Globus pallidus (tissue), 1 donor: ENCODE measurements around the gene MMP17.

ENCODE experiments used
- DNase-seq: peaks from one replicate; pipeline ENCODE4 v3.0.0-alpha.2; 2015; ENCODE audit warnings: low spot score

The MMP17 gene

DNA sequence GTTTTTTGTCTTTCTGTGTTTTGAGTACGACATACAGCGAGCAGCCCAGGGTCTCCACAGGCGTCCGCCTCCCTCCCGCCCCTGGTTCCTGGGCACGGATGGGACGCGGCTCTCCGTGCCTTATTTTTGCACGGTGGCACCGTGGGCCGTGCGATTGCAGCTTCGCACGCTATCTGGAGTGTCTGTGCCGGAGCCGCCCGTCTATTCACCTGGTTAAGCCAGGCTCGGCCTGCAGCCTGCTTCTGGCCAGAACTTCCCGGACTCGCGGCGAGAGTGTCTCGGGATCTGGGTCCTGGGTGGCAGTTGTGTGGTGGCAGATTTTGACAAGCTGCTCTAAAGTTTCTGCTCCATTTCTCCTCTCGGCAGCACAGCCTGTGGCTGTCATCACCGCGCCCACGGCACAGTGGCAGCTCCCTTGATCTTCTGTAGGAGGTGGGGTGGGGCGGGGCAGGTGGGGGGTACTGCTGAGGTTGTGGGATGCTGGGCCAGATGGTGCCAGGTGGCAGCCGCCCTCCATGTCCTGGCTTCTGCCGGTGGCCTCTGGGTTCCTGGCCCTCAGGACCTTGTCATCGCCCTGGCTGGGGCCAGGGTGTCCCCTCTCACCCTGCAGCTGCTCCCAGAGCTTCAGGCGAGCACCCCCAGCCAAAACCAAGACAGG, 2.9 kb downstream of the MMP17 start:
- no peak for DNase-seq

DNA sequence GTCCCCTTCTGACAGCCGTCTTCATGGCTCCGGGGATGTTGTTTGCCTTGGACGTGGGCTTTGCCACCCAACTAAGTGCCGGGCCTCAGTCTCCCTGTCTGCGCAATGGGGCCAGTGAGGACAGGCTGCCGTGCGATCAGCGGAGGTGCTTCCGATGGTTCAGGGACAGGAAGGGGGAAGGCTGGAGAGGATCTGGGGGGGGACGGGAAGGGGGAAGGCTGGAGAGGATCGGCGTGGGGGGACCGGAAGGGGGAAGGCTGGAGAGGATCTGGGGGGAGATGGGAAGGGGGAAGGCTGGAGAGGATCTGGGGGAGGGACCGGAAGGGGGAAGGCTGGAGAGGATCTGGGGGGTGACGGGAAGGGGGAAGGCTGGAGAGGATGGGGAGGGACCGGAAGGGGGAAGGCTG, 3.4 kb downstream of the MMP17 start:
- peak; percentile 51 for DNase-seq

DNA sequence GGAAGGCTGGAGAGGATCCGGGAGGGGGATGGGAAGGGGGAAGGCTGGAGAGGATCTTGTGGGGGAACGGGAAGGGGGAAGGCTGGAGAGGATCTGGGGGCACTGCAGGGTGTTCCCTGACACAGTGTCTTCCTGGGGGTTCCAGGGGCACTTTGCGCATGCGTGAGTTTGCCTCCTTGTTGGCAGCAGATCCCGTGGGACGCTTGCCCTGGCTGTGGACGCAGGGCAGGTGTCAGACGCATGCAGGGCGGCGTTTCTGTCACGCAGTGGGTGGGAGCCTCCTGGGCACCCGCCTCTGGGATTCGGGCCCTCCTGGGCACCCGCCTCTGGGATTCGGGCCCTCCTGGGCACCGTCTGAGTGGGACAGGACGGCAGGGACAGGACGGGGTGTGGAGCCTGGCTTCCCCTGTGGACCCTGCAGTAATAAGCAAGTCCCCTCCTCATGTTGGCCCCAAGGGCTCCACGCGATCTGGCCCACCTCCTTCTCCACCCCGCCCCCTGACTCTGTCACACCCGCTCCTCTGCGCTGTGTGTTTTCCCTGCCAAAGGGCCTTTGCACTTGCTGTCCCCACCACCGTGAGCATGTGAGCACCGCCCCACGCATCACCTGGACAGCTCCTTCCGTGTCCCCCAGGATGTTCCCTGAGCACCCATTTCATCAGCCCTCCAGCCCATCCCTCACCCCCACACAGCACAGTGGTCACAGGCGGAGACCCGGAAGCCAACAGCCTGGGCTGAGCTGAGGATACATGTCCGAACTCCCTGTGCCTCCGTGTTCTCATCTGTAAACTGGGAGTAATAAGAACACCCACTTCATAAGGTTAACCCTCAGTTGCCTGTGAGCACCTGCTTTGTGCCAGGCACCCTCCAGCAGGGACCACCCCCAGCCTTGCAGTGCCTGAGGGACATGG, 4.4 kb downstream of the MMP17 start:
- peak; percentile 42 for DNase-seq

DNA sequence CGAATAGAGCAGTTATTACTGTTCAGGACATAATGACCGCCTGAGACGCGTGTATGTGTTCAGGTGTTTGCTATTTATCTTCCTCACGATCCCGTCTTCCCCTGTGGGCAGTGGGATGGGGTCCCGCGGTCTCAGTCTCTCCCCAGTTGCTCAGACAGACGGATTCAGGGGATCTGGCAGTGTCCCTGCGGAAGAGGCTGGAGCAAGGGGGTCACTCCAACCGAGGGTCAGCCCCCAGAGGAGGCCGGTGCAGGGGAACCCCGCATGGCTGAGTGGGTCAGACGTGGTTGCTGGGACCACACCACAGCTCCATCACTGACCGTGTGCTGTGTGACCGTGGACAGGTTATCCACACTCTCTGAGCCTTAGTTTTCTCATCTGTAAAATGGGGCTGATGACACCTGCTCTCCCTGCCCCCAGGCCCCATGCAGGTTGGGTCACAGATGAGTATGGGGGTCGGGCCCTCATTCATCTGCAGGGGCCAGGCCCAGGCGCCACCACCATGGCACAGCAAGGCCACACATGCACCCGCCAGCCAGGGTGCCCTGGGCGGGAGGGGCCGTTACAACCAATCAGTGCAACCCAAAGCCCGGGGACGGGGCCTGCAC, 5.2 kb downstream of the MMP17 start:
- DNase-seq: no peak

DNA sequence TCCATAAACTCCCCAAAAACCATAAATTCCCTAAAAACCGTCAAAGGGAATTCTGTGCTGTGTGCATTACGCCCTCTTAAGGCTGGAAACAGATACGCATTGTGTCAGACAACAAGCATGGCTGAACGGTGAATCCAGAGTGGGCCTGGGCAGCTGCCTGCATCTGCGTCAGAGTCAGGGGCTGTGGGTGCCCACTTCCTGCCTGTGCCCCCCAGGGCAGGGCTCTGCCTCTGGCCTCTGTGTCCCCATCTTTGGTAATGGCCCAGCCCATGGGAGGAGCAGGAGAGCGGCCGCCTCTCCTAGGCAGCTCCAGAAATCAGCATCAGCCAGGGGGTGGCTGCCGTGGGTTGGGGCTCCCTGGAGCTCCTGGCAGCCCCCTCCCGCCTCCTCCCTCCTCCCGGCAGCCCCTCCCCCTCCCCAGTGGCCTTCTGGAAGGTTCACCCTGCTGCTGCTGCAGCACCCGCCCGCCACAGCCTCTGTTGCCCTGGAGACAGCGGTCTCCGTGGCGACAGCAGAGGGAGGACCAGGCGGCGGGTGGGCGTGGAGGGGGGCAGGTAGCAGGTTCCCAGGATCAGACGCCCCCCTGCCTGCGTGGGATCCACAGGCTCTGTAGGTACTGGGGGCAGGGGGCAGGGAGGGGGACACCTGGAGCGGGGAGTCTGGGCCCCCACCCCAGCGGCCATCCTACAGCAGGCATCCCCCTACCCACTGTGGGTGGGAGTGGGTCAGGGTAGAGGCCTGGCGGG, 5.9 kb downstream of the MMP17 start:
- DNase-seq: no peak

DNA sequence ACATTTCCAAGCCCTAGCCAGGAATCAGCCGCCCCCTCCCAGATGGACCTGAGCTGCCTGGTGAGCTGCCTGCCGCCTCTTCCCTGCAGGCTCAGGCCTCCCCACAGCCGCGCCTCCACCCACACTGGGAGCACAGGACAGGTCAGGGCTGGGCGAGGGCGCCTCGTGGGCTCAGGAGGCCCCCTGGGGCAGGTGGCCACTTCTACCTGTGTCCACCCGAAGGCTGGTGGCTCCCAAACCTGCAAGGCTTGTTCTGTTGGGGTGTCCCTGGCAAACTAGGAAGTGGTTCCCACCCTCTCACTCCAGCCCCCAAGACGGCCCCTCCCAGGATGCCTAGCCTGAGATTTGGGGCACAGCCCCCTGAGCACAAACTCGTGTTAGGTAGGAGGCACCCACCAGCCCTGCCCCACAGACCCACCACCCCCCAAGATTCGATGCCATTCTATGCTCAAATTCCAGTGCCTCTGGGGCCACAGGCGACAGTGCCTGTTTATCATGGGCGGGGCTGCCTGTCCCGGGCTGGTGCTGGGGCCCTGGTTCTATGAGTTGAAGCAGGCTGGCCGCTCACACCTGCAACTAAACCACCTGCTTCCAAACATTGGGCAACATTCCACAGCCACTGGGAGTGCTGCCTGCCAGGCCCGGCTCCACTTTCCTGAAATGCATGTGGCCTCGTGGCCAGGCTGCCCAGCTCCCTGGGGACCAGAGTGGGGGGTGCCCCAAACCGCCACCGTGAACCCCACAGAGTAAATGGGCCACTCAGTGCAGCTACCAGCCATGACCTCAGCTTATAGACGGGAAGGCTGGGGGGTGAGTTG, 6.8 kb downstream of the MMP17 start:
- DNase-seq: no peak

DNA sequence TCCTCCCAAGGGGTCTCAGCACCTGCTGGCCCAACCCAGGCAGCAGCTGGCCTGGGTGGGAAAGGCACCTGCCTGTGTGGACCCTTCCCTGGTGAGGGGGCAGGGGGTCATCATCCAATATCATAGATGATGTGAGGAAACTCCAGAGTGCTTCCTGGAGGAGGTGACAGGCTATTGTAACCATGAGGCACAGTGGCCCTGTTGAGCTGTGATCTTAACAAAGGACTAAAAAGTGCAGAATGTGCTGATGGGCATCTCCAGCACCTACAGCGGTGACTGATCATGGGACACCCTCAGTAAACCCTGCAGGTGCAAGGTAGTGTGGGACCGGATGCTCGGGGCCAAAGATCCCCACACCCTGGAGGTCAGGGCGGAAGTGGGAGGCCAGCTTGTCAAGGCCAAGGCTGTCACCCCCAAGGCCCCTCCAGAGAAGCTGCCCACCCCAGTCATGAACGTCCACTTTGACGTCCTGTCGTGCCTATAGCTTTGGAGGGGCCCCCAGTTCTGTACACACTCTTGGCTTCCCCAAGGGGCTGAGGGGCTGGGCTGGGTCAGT, 7.5 kb downstream of the MMP17 start:
- no peak for DNase-seq

DNA sequence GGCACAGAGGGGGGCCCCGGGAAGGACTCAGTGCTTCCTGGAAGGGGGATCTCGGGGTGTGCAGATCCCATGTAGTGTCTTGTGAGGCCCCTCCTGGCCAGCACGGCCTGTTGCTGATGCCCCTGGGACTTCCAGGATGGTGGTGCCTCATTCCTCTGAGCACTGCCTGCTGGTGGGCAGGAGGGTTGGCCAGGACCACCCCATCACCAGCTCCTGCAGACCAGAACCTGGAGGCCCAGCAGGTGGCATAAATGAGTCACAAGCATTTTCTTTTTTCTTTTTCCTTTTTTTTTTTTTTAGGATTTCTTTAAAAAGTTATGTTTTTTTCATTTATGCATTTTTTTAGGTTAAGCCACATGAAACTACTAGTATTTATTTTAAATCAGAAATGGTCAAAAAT, 8.0 kb downstream of the MMP17 start:
- DNase-seq: no peak

DNA sequence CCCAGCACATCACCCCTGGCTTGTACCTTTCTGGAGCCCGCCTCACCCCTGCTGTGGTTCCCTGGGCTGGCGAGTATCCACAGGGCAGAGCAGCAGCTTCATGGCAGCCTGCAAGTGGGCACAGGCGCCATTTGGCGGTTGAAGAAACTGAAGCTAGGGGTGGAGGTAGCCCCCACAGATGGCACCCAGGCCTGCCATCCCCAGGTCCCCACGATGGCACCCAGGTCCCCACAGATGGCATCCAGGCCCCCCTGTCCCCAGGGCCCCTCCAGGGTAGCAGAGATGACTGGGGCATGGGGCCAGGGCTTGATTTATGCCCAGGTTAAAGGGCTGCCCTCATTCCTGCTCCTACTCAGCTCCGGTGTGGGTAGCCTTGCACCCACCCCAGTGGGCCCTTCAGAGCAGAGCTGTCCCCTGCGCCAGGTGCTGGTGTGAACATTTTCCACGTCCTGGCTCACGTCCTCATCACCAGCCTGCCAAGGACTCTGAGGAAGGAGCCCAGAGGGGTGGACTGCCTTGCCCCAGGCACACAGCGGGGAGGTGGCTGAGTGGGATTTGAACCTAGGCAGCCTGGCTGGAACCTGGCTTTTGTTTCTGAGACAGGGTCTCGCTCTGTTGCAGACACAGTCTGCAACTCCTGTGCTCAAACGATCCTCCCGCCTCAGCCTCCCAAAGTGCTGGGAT, 8.7 kb downstream of the MMP17 start:
- DNase-seq: no peak

DNA sequence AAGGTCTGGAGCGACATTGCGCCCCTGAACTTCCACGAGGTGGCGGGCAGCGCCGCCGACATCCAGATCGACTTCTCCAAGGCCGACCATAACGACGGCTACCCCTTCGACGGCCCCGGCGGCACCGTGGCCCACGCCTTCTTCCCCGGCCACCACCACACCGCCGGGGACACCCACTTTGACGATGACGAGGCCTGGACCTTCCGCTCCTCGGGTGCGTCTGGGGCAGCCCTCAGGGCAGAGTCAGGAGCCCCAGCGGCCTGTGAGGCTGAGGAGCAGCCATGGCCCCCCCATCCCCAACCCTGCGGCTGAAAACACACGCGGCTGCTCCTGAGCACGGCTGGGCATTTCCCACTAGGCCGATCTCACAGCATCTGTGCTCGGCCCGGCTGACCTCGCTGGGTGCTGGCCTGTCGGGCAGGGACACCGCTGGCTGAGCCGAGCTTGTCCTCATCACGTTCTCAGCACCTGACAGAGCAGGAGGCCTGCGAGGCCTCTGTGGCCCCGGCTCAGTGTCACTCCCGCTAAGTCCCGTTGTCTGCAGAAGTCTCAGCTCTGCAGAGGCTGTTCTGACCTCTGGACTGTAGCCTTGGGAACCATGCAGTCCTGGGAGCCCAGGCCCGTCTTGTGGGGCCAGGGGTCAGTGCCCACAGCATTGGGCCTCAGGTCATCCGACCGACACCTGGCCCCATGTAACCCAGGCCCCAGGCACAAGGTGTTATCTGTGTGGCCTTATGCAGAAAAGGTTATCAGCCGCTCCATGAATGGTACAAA, 12.6 kb downstream of the MMP17 start:
- no peak for DNase-seq

DNA sequence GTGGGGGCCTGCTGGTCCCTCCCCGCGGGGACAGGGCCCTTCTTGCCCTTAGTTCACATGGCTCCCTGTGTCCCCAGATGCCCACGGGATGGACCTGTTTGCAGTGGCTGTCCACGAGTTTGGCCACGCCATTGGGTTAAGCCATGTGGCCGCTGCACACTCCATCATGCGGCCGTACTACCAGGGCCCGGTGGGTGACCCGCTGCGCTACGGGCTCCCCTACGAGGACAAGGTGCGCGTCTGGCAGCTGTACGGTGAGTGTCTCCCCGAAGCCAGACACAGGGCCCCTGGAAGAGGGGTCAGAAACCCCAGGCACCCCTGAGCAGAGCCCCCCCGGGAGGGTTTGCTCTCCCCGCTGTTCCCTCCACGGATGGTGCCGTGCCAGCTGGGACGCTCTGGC, 13.4 kb downstream of the MMP17 start:
- DNase-seq: no peak

DNA sequence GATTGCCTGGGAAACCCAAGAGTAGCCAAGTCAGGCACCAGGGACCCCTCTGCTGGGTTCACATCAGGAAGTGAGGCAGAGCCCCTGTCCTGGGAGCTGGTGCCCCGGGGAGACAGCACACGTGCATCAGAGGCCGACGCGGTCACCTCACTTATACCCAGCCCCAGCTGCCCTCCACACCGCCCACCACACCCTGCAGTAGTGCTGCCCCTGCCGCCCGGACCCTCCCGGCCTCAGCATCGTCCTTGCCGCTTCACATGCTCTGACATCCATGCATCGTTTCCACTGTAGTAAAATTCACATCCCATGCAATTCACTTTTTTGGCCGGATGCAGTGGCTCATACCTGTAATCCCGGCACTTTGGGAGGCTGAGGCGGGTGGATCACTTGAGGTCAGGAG, 14.0 kb downstream of the MMP17 start:
- no peak for DNase-seq

DNA sequence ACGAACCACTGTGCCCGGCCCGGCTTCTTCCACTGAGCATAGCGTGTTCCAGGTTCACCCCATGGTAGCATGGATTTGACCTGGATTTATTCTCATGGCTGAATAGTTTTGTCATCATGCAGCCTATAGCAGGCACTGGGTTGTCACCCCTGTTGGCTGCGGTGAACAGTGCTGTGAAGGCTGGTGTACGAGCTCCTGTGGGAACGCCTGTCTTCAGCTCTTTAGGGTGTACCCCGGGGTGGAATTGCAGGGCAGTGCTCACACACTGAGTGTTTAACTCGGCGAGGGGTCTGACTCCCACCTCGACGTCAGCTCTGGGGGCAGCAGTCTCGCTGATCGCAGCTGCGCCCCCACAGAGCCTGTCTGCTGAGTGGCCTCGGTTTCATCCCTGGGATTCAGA, 15.3 kb downstream of the MMP17 start:
- DNase-seq: no peak

DNA sequence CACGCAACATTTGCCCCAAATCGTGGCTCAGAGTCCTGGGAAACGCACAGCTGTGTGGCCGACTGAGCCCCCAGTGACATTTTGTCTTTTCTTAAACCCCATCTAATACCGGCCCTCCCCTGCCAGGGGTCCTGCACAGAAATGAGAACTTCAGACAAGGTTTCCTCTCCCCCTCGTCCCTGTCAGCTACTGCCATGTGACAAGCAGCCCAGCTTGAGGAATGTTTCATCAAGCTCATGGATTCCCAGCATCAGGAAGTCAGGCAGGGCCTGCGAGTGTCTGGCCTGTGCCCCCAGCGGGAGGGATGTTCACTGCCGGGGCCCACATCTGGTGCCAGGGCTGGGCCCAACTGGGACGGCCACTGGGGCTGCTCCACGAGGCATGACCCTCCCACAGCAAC, 15.9 kb downstream of the MMP17 start:
- no peak for DNase-seq

DNA sequence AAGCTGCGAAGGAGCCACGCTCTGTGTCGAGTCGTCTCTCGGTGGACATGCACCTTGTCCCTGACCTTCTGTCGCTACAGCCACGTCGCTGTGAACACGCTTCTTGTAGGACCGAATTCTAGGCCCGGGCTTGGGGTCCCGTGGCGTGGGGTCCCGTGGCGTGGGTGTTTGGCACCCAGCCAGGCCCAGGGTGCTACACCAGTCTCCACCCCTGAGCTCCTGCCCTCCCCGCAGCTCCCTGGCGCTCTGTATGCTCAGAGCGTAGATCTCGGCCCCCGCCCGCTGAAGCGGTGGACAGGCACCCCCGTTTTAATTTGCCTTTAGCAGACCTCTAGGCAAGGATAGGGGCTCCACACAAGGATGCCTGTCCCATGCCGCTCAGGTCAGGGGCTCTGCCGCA, 16.5 kb downstream of the MMP17 start:
- no peak for DNase-seq

DNA sequence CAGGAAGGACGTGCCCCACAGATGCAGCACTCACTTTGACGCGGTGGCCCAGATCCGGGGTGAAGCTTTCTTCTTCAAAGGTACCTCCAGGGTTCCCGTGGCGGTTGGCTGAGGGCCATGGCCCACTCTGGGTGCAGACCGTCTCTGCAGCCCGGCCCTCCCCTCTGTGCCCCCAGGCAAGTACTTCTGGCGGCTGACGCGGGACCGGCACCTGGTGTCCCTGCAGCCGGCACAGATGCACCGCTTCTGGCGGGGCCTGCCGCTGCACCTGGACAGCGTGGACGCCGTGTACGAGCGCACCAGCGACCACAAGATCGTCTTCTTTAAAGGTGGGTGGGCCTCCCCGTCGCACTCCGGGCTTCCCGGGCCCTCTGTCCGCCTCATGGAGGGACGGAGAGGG, 16.9 kb downstream of the MMP17 start:
- DNase-seq: no peak

DNA sequence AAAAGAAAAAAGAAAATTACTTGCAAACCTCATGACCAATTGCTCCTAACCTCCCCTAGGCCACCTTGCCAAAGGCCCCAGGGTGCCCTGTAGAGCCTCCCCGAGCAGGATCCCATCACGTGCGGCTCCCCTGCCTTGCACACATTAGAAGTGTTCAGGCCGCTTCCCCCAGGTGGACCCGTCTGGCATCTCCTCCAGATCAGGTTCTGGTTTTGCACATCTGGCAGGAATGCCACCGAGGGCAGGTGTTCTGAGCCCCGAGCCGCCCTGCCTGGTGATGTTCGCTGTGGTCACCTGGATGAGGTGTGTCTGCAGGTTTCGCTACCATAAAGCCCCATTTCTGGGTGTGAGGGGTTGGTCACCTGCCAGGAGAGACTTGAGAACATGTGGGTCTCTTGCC, 19.3 kb downstream of the MMP17 start:
- no peak for DNase-seq

DNA sequence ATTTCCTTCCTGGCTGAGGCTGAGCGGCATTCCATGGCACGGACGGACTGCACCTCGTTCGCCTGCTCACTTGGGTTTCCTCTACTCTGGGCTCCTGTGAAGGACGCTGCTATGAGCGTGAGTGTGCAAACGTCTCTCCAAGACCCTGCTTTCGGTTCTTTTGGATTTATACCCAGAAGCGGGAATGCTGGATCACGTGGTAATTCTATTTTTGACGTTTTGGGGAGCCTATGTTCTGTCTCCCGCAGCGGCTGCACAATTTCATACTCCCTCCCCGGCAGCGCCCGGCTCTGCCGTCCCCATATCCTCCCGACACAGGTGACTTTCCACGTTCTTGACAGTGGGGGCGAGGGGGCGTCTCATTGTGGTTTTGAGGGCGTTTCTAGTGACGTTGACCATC, 20.6 kb downstream of the MMP17 start:
- DNase-seq: no peak

DNA sequence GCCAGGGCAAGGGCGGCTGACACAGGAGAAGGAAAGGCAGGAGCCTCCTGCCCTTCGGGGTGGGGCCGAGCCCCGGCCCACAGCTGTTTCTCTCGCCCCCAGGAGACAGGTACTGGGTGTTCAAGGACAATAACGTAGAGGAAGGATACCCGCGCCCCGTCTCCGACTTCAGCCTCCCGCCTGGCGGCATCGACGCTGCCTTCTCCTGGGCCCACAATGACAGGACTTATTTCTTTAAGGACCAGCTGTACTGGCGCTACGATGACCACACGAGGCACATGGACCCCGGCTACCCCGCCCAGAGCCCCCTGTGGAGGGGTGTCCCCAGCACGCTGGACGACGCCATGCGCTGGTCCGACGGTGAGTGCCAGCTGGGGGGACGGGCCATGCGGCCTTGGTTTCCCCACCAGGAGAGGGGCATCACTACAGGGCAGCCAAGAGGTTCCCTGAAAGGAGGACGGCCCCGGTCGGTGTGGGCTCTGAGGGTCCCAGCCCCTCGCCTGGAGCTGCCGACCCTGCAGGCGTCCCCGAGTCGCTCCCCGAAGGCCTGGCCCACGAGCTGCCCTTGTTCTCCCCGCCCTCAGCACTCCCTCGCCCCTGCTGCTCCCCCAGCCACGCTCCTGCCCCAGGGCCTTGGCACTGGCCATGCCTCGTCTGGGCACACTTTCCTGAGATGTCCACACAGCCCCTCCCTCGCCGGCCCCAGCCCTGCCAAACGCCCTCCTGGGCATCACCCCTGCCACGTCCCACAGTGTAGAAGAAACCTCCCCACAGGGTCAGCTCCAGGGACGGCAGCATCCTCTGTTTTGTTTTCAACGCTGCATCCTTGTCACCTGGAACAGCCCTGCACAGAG, 21.7 kb downstream of the MMP17 start:
- DNase-seq: no peak
